ENCODE measurements around the gene CPSF3. TPM values are rescaled to one million over a fixed set of nuclear protein-coding genes. Genes with fewer than 3 reads are reported as not detected.

The CPSF3 gene
- total and polyA plus RNA-seq, 2 of the 8 experiments (the other 6 are each of a cell fraction or from before 2014, with no cell fraction given): 44.5 to 93.3 TPM

DNA sequence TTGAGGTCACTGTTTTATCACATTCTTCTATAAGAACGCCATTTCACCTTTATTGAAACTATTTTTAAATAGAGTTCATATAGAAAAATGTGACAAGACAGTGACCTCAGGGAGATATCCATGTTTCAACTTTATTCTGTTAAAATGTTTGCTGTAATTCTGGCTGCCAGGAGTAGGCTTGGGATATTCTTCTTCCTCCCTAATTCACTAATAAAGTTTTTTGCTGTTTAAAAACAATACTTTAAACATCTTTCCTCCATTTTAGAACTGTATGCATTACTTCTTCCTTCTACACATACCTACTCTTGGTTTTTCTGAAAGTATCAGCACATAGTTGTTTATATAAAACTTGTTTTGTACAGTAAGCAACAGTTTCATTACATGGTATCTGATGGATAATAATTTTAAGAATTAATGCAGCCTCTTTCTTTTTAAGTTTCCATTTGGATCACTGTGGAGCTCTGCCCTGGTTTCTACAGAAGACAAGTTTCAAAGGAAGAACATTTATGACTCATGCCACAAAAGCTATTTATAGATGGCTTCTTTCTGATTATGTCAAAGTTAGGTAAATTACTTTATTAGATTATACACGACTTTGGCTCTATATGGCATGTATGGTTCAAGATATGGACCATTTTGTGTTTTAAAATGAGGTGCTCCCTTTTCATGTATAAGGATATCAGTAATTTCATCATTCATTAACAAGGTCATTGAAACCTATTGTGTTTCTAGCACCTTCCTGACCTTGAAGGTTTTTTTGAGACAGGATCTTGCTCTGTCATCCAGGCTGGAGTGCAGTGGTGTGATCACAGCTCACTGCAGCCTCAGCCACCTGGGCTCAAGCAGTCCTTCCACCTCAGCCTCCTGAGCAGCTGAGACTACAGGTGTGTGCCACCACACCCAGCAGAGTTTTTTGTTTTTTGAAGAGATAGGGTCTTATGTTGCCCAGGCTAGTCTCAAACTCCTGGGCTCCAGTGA lies 7.2 kb downstream of the CPSF3 start:
- POLR2A ChIA-PET (ENCODE audit: partially characterized antibody): interaction anchor here (0.7 to 1.0 kb wide), 2 partner anchors 12 to 24 kb away, joined by 3 read pairs; no protein-coding TSS in a partner anchor
- no peak overlapping the region for H3K18ac ChIP-seq (ENCODE audit: extremely low read depth, low read length)
- H3K56ac ChIP-seq (replicated peaks; ENCODE audit: insufficient read length, low read depth, low read length): no peak overlapping the region
- CTCF ChIA-PET (ENCODE audit: partially characterized antibody): interaction anchor here (0.5 kb wide), 1 partner anchor 1301 kb away, joined by 3 read pairs; no protein-coding TSS in a partner anchor
- H3K23me2 ChIP-seq (ENCODE audit: low read depth, low read length): no peaks in the 10 kb centered on the region
- no peaks in the 10 kb centered on the region; the same call in 1 of the 2 replicates for H3K79me1 ChIP-seq (ENCODE audit: low read depth, low read length)
- H2BK5ac ChIP-seq (ENCODE audit: low read depth, low read length): no peak overlapping the region
- no peak overlapping the region for H3K14ac ChIP-seq (ENCODE audit: insufficient read length)
- H2BK12ac ChIP-seq (ENCODE audit: low read depth, low read length): no peak overlapping the region
- H4K5ac ChIP-seq (ENCODE audit: insufficient read length, low read depth, low read length): no peak overlapping the region
- no peak overlapping the region for H2BK15ac ChIP-seq (ENCODE audit: low read length)
- H3K4ac ChIP-seq (replicated peaks; ENCODE audit: insufficient read length, low read depth, low read length): no peak overlapping the region
- H4K91ac ChIP-seq (replicated peaks; ENCODE audit: insufficient read length, low read length): no peak overlapping the region
- no peaks in the 10 kb centered on the region for H3K4me1 ChIP-seq (replicated peaks in 1 of 4; ENCODE audit: control insufficient read depth in 3 of 4, insufficient read depth in 4 of 4, low read length in 3 of 4)
- no peaks in the 10 kb centered on the region for H3K27me3 ChIP-seq (replicated peaks in 1 of 4; ENCODE audit: control insufficient read depth in 3 of 4, extremely low read depth in 1 of 4, insufficient read depth in 3 of 4, low read length in 3 of 4)
- H3K79me2 ChIP-seq (ENCODE audit: control insufficient read depth in 1 of 2, insufficient read depth in 2 of 2, low read length in 2 of 2): peaks cover 0 to 20% of the 10 kb centered on the region in 2 experiments; a peak in 2 of 4 replicates
- peaks cover 15 to 61% (median 45%) of the 10 kb centered on the region in 4 experiments for H3K36me3 ChIP-seq (ENCODE audit: control insufficient read depth in 2 of 4, insufficient read depth in 4 of 4, low read length in 3 of 4)
- H2BK120ac ChIP-seq (replicated peaks; ENCODE audit: low read depth, low read length): no peak overlapping the region
- 90% methylated on average over 2 of the region's 2 CpGs; no CpG with 5 or more reads in 1 of the 2 experiments for WGBS, 2 experiments (ENCODE audit: extremely low coverage in 1 of 2, insufficient coverage in 1 of 2, insufficient read length in 1 of 2, insufficient replicate concordance in 2 of 2, low coverage in 1 of 2, low lambda C conversion rate in 2 of 2, missing lambda C conversion rate in 1 of 2)
- H3K9me3 ChIP-seq (ENCODE audit: insufficient read depth in 2 of 2, low read depth in 1 of 2, low read length in 1 of 2): no peaks in the 10 kb centered on the region
- H2AFZ ChIP-seq (ENCODE audit: low read length): no peak overlapping the region
- no peak overlapping the region for H3K9ac ChIP-seq (replicated peaks in 1 of 4; ENCODE audit: extremely low read depth in 1 of 4, low read depth in 3 of 4, low read length in 3 of 4)
- H3K23ac ChIP-seq (ENCODE audit: insufficient read length): no peak overlapping the region
- H2AK5ac ChIP-seq (ENCODE audit: low read depth, low read length): no peak overlapping the region
- no peak overlapping the region for H2BK20ac ChIP-seq (ENCODE audit: low read length)
- H3K4me3 ChIP-seq (ENCODE audit: extremely low read depth in 1 of 4, insufficient read depth in 2 of 4, low read depth in 3 of 4, low read length in 4 of 4): no peak overlapping the region
- no peak overlapping the region for H3K4me2 ChIP-seq (ENCODE audit: insufficient read depth in 1 of 2, low read depth in 2 of 2, low read length in 2 of 2)
- no peak overlapping the region for H3K27ac ChIP-seq (ENCODE audit: low read depth, low read length)
- H4K8ac ChIP-seq (ENCODE audit: extremely low read depth, insufficient read depth, low read length): no peak overlapping the region
- no peak for DNase-seq (ENCODE audit: low read depth in 1 of 2, low spot score in 2 of 2)
- FAIRE-seq: no peak
- peaks cover 0 to 2% of the 10 kb centered on the region in 2 experiments for H4K20me1 ChIP-seq (replicated peaks in 1 of 2; ENCODE audit: control insufficient read depth in 1 of 2, insufficient read depth in 2 of 2, low read length in 2 of 2)
- TF ChIP-seq SIRT6 (IDR thresholded peaks at IDR 0.05; ENCODE audit: low read length): no peak
- no peak for TF ChIP-seq MAX (IDR thresholded peaks at IDR 0.05)
- no peak for TF ChIP-seq BCL11A (IDR thresholded peaks at IDR 0.05; ENCODE audit: low read depth in 2 of 2, low read length in 2 of 2)
- TF ChIP-seq YY1 (IDR thresholded peaks at IDR 0.05; ENCODE audit: low read depth, low read length): no peak
- no peak for TF ChIP-seq PHF8 (conservative IDR thresholded peaks at IDR 0.05; ENCODE audit: low read depth, low read length)
- no peak for TF ChIP-seq SIN3A (conservative IDR thresholded peaks at IDR 0.05 in 1 of 2, IDR thresholded peaks at IDR 0.05 in 1 of 2; ENCODE audit: low read depth in 1 of 2, low read length in 2 of 2)
- TF ChIP-seq TBP (IDR thresholded peaks at IDR 0.05; ENCODE audit: low read depth, low read length): no peak
- TF ChIP-seq, protein P1, sequence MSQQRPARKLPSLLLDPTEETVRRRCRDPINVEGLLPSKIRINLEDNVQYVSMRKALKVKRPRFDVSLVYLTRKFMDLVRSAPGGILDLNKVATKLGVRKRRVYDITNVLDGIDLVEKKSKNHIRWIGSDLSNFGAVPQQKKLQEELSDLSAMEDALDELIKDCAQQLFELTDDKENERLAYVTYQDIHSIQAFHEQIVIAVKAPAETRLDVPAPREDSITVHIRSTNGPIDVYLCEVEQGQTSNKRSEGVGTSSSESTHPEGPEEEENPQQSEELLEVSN (IDR thresholded peaks at IDR 0.05): no peak
- TF ChIP-seq EP300 (IDR thresholded peaks at IDR 0.05; ENCODE audit: borderline replicate concordance in 1 of 2, low read depth in 2 of 2, low read length in 2 of 2): no peak
- TF ChIP-seq POU5F1 (IDR thresholded peaks at IDR 0.05; ENCODE audit: low read depth, low read length): no peak
